HCT116 (cell line): ENCODE measurements around the gene PDE2A. TPM values are rescaled to one million over a fixed set of nuclear protein-coding genes. Genes with fewer than 3 reads are reported as not detected.

ENCODE experiments used
- ATAC-seq: fragments of 200-7000 bp; cut with Tn5 transposase; 2 replicates; pipeline ENCODE4 v1.9.1; 2020; ENCODE audit warnings: mild to moderate bottlenecking, moderate library complexity
- BruUV-seq: library from RNA; stranded (reverse); fragments of 400-500 nt; replicated peaks from 2 replicates; lab custom pipeline; 2021; lab: Mats Ljungman, UMichigan
- CTCF ChIA-PET: fragments of 300-600 bp; sonication (Branson Sonifier 250); formaldehyde crosslinking; loops from one replicate; lab custom pipeline; 2021; ENCODE audit warnings: antibody characterized with exemption; lab: Charles Lee
- POLR2A ChIA-PET: fragments of 300-600, 350-600 bp; sonication (Branson Sonifier 250); formaldehyde crosslinking; loops from one replicate; lab custom pipeline; 2021; ENCODE audit warnings: antibody characterized with exemption; lab: Charles Lee
- RAD21 ChIA-PET, 2 experiments: fragments of 300-600 bp; sonication (Branson Sonifier 250); formaldehyde crosslinking; loops; one replicate each; lab custom pipeline; 2023; ENCODE audit warnings: low total read pairs in 2 of 2; ENCODE audit not compliant: uncharacterized antibody in 2 of 2, unreplicated experiment in 2 of 2, low non-redundant PET in 1 of 2; lab: Charles Lee
- DNase-seq: peaks from one replicate; pipeline ENCODE4 v3.0.0-alpha.2; 2010; ENCODE audit warnings: low read depth, low spot score
- H2AFZ ChIP-seq: fragments of 200-600 bp; shearing (Covaris generic), sonication (generic); 2 replicates; pipeline ENCODE4 v1.6.1; 2017; ENCODE audit warnings: low read depth, mixed run types, mixed read lengths, antibody characterized with exemption, low read length; ENCODE audit not compliant: poor library complexity, severe bottlenecking
- H3K27ac ChIP-seq: 2 replicates; pipeline ENCODE4 v1.5.1; 2012; ENCODE audit warnings: low read depth, low read length
- H3K27me3 ChIP-seq: fragments of 200-600 bp; sonication (generic); 2 replicates; pipeline ENCODE4 v1.6.1; 2016; ENCODE audit warnings: mixed run types, low read length, mixed read lengths; ENCODE audit not compliant: insufficient read depth
- H3K36me3 ChIP-seq, 2 experiments: fragments of 200-500 bp in 1 of 2; fragments of 200-600 bp in 1 of 2; sonication (Bioruptor generic) in 1 of 2; sonication (generic) in 1 of 2; 2 replicates each; pipeline versions ENCODE4 v1.5.1 to v1.6.1; 2014 to 2016; ENCODE audit warnings: low read length in 2 of 2, inconsistent platforms in 1 of 2, mixed read lengths in 1 of 2, mixed run types in 1 of 2; ENCODE audit not compliant: insufficient read depth in 2 of 2, control insufficient read depth in 1 of 2
- H3K4me1 ChIP-seq, 2 experiments: fragments of 200-600 bp in 1 of 2; sonication (generic) in 1 of 2; 2 replicates each; pipeline versions ENCODE4 v1.5.1 to v1.6.1; 2012 to 2017; ENCODE audit warnings: low read length in 2 of 2, inconsistent platforms in 1 of 2, mild to moderate bottlenecking in 1 of 2, mixed read lengths in 1 of 2, mixed run types in 1 of 2, moderate library complexity in 1 of 2; ENCODE audit not compliant: insufficient read depth in 2 of 2, control insufficient read depth in 1 of 2
- H3K4me2 ChIP-seq: fragments of 200-600 bp; sonication (generic); 2 replicates; pipeline ENCODE4 v1.6.1; 2017; ENCODE audit warnings: mixed run types, low read length, mixed read lengths
- H3K4me3 ChIP-seq, 2 experiments: fragments of 200-600 bp in 1 of 2; sonication (generic) in 1 of 2; replicated peaks in 1 of 2; 2 replicates each; pipeline ENCODE4 v1.5.1; 2011 to 2016; ENCODE audit warnings: low read length in 2 of 2, control low read depth in 1 of 2, low read depth in 1 of 2, mild to moderate bottlenecking in 1 of 2, mixed read lengths in 1 of 2, mixed run types in 1 of 2
- H3K79me2 ChIP-seq: fragments of 200-600 bp; sonication (generic); 2 replicates; pipeline ENCODE4 v1.6.1; 2017; ENCODE audit warnings: mild to moderate bottlenecking, mixed run types, low read length, moderate library complexity, mixed read lengths; ENCODE audit not compliant: insufficient read depth
- H3K9ac ChIP-seq: fragments of 200-600 bp; sonication (generic); 2 replicates; pipeline ENCODE4 v1.6.1; 2016; ENCODE audit warnings: low read length, mixed read lengths
- H3K9me2 ChIP-seq: fragments of 200-600 bp; sonication (generic), shearing (Covaris generic); 2 replicates; pipeline ENCODE4 v1.6.1; 2017; ENCODE audit warnings: mixed run types, mild to moderate bottlenecking, moderate library complexity; ENCODE audit not compliant: insufficient read depth
- H3K9me3 ChIP-seq, 2 experiments: fragments of 200-500 bp in 1 of 2; fragments of 200-600 bp in 1 of 2; sonication (Bioruptor generic) in 1 of 2; sonication (generic) in 1 of 2; 2 replicates each; pipeline ENCODE4 v1.6.1; 2014 to 2017; ENCODE audit warnings: low read length in 2 of 2, mixed read lengths in 2 of 2, inconsistent platforms in 1 of 2, low read depth in 1 of 2, mild to moderate bottlenecking in 1 of 2, mixed run types in 1 of 2, moderate library complexity in 1 of 2; ENCODE audit not compliant: control insufficient read depth in 1 of 2, insufficient read depth in 1 of 2
- H4K20me1 ChIP-seq: fragments of 200-600 bp; sonication (generic), shearing (Covaris generic); 2 replicates; pipeline ENCODE4 v1.6.1; 2017; ENCODE audit warnings: mixed run types, mild to moderate bottlenecking, moderate library complexity; ENCODE audit not compliant: insufficient read depth
- ATF3 ChIP-seq: IDR thresholded peaks from 2 replicates; pipeline ENCODE4 v1.6.1; 2012
- CBX3 ChIP-seq: IDR thresholded peaks from 2 replicates; pipeline ENCODE4 v1.6.1; 2012; ENCODE audit warnings: low read depth
- EGR1 ChIP-seq: IDR thresholded peaks from 2 replicates; pipeline ENCODE4 v1.6.1; 2012; ENCODE audit warnings: low read depth
- ELF1 ChIP-seq: IDR thresholded peaks from 2 replicates; pipeline ENCODE4 v1.6.1; 2012; ENCODE audit warnings: low read depth, borderline replicate concordance
- EZH2 ChIP-seq: fragments of 200-600 bp; sonication (generic); IDR thresholded peaks from 2 replicates; pipeline ENCODE4 v1.6.1; 2017; ENCODE audit warnings: antibody characterized with exemption, mixed run types
- MAX ChIP-seq: IDR thresholded peaks from 2 replicates; pipeline ENCODE4 v1.6.1; 2012
- POLR2A ChIP-seq: IDR thresholded peaks from 2 replicates; pipeline ENCODE4 v1.7.0; 2011; ENCODE audit warnings: borderline replicate concordance; ENCODE audit not compliant: insufficient read depth, insufficient read length; ENCODE audit errors: extremely low read depth
- POLR2AphosphoS5 ChIP-seq: IDR thresholded peaks from 2 replicates; pipeline ENCODE4 v1.6.1; 2011; ENCODE audit warnings: mild to moderate bottlenecking, low read depth, low read length, moderate library complexity
- REST ChIP-seq: IDR thresholded peaks from 2 replicates; pipeline ENCODE4 v1.6.1; 2012; ENCODE audit warnings: low read depth
- SRF ChIP-seq: IDR thresholded peaks from 2 replicates; pipeline ENCODE4 v1.6.1; 2012; ENCODE audit warnings: low read depth
- ZBTB33 ChIP-seq: IDR thresholded peaks from 2 replicates; pipeline ENCODE4 v1.6.1; 2011; ENCODE audit warnings: mild to moderate bottlenecking, low read length, moderate library complexity; ENCODE audit not compliant: insufficient replicate concordance; ENCODE audit errors: extremely low read depth
- ZFX ChIP-seq: fragments of 450-650 bp; IDR thresholded peaks from 2 replicates; pipeline ENCODE4 v1.6.1; 2017
- ZNF274 ChIP-seq: fragments of 200-500 bp; sonication (Bioruptor generic); IDR thresholded peaks from 2 replicates; pipeline ENCODE4 v1.6.1; 2014; ENCODE audit warnings: mild to moderate bottlenecking, low read depth, low read length, inconsistent platforms
- intact Hi-C: fragments of 100-400 bp; cut with micrococcal nuclease; formaldehyde crosslinking; loops from 2 replicates; pipeline ENCODE4 v1.10.0; 2022
- total RNA-seq: library from RNA; stranded (reverse); gene quantifications from one replicate; pipeline ENCODE4 v1.2.1, GENCODE V29; 2021; ENCODE audit not compliant: unreplicated experiment

PDE2A gene
- total RNA-seq, 1 experiment from 2014 or later = 7.6 TPM

GRCh38 chr11:72697814-72698213 lies 23.6 kb upstream of the PDE2A start:
- CTCF ChIA-PET = no interaction called here
- intact Hi-C loops = no loop called here
- H3K4me1 ChIP-seq = peaks cover 3 to 19% of the 10 kb centered on the region in 2 experiments; a peak in 3 of 4 replicates
- POLR2A ChIA-PET = no interaction called here
- TF ChIP-seq POLR2AphosphoS5 (no peak), CBX3 (no peak), EZH2 (no peak), ZNF274 (no peak), ZBTB33 (no peak), EGR1 (no peak), ELF1 (no peak), SRF (no peak), MAX (no peak), ATF3 (no peak), POLR2A (no peak), ZFX (no peak), REST (no peak)
- no peaks in the 10 kb centered on the region for H3K27me3 ChIP-seq
- H4K20me1 ChIP-seq = no peaks in the 10 kb centered on the region
- H3K79me2 ChIP-seq = no peaks in the 10 kb centered on the region
- no peak for DNase-seq
- no peak overlapping the region for H3K27ac ChIP-seq
- no peak overlapping the region for H3K4me3 ChIP-seq
- no TSS peak for BruUV-seq
- no peak for ATAC-seq
- no peak overlapping the region for H3K4me2 ChIP-seq
- H3K36me3 ChIP-seq = peaks cover 10 to 14% of the 10 kb centered on the region in 2 experiments; a peak in 3 of 4 replicates
- RAD21 ChIA-PET = no interaction called here
- H3K9me2 ChIP-seq = no peaks in the 10 kb centered on the region
- H2AFZ ChIP-seq = no peak overlapping the region
- H3K9ac ChIP-seq = no peak overlapping the region
- no peaks in the 10 kb centered on the region for H3K9me3 ChIP-seq
